K562 (cell line): ENCODE measurements around the gene RBX1.
"Not testable (repeated sequence)": the region's sequence is repeated elsewhere in the genome, so short reads cannot be mapped to it uniquely, and the experiment has no call there.

Experiments used
- EP300 ChIP-seq: IDR thresholded peaks from 2 replicates; pipeline ENCODE4 v1.6.1; 2012; ENCODE audit warnings: low read length, improper control_type of control experiment
- TAF1 ChIP-seq: IDR thresholded peaks from 2 replicates; pipeline ENCODE4 v1.6.1; 2011; ENCODE audit warnings: mild to moderate bottlenecking, low read length, moderate library complexity; ENCODE audit not compliant: insufficient read depth, control insufficient read depth, severe bottlenecking; ENCODE audit errors: extremely low read depth
- ZBTB7A ChIP-seq: IDR thresholded peaks from 2 replicates; pipeline ENCODE4 v1.6.1; 2011; ENCODE audit warnings: low read depth, mild to moderate bottlenecking, low read length, moderate library complexity, borderline replicate concordance; ENCODE audit not compliant: control insufficient read depth

DNA sequence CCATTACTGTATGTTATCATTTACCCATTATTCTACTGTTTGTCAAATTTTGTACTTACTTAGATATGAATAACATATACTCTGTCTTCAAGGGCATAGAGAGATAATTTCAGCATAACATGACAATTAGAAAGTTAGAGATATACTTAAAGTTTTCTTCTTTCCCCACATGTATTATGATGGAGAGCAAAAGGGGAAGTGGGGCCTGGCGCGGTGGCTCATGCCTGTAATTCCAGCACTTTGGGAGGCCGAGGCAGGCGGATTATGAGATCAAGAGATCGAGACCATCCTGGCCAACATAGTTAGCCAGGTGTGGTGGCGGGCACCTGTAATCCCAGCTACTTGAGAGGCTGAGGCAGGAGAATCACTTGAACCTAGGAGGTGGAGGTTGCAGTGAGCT, 38.2 kb upstream of the RBX1 start:
- TF ChIP-seq ZBTB7A, EP300, TAF1: not testable (repeated sequence)
